Measurements from ENCODE around the gene MGMT.

The MGMT gene

GRCh38 chr10:129778571-129778970, 311.5 kb downstream of the MGMT start:
- DNase-seq = no peak

GRCh38 chr10:129779126-129780111, 312.4 kb downstream of the MGMT start:
- no peak for DNase-seq

GRCh38 chr10:129780198-129780597, 313.2 kb downstream of the MGMT start:
- DNase-seq = no peak

GRCh38 chr10:129780901-129781795, 314.1 kb downstream of the MGMT start:
- no peak for DNase-seq

- DNase-seq = peak; percentile 22 to 48 (median 36)
Observed at GRCh38 chr10:129784291-129784690, 317.2 kb downstream of the MGMT start.

- peak in 1 of 4 experiments; percentile 4 for DNase-seq
Observed at GRCh38 chr10:129784891-129785290, 317.9 kb downstream of the MGMT start.

- no peak for DNase-seq
Observed at GRCh38 chr10:129785536-129785981, 318.5 kb downstream of the MGMT start.

- DNase-seq = no peak
Observed at GRCh38 chr10:129786216-129786615, 319.2 kb downstream of the MGMT start.

- DNase-seq = no peak
Observed at GRCh38 chr10:129787557-129787956, 320.5 kb downstream of the MGMT start.

- DNase-seq = no peak
Observed at GRCh38 chr10:129788215-129788614, 321.2 kb downstream of the MGMT start.

GRCh38 chr10:129790715-129791446, 323.8 kb downstream of the MGMT start:
- DNase-seq = no peak

- no peak for DNase-seq
Observed at GRCh38 chr10:129792141-129792540, 325.1 kb downstream of the MGMT start.

- DNase-seq = no peak
Observed at GRCh38 chr10:129792864-129793263, 325.8 kb downstream of the MGMT start.

GRCh38 chr10:129793479-129793878, 326.4 kb downstream of the MGMT start:
- no peak for DNase-seq

GRCh38 chr10:129793996-129794395, 327.0 kb downstream of the MGMT start:
- no peak for DNase-seq

- peak; percentile 2 to 40 (median 8) for DNase-seq
Observed at GRCh38 chr10:129796710-129797420, 329.8 kb downstream of the MGMT start.

- DNase-seq = no peak
Observed at GRCh38 chr10:129799942-129800341, 332.9 kb downstream of the MGMT start.

GRCh38 chr10:129800796-129801340, 333.8 kb downstream of the MGMT start:
- DNase-seq = no peak

- no peak for DNase-seq
Observed at GRCh38 chr10:129807211-129807610, 340.2 kb downstream of the MGMT start.

GRCh38 chr10:129808092-129808983, 341.3 kb downstream of the MGMT start:
- DNase-seq = no peak
